PFSK-1 (cell line): ENCODE results near the gene MYL6B.

Experiments
- POLR2AphosphoS5 ChIP-seq: IDR thresholded peaks from 2 replicates; pipeline ENCODE4 v1.6.1; 2012; ENCODE audit warnings: low read depth, mild to moderate bottlenecking, control low read depth, low read length, moderate library complexity
- REST ChIP-seq, 2 experiments: IDR thresholded peaks; 2 replicates each; pipeline versions ENCODE4 v1.6.1 to v1.8.0; 2011 to 2012; ENCODE audit warnings: low read depth in 2 of 2, low read length in 2 of 2, control low read depth in 1 of 2, inconsistent platforms in 1 of 2, mild to moderate bottlenecking in 1 of 2, moderate library complexity in 1 of 2; ENCODE audit not compliant: insufficient read depth in 1 of 2
- SIN3A ChIP-seq: IDR thresholded peaks from 2 replicates; pipeline ENCODE4 v1.6.1; 2012; ENCODE audit warnings: mild to moderate bottlenecking, low read length, moderate library complexity, borderline replicate concordance; ENCODE audit not compliant: insufficient read depth
- TAF1 ChIP-seq: IDR thresholded peaks from 2 replicates; pipeline ENCODE4 v1.6.1; 2012; ENCODE audit warnings: low read length, control low read depth, borderline replicate concordance; ENCODE audit not compliant: insufficient read depth

GRCh38 chr12:56119361-56119796 is 33.0 kb upstream of the MYL6B start:
- TF ChIP-seq SIN3A (peak; percentile 77; the same call in 1 of the 2 replicates), REST (IDR thresholded peaks at IDR 0.05; ENCODE audit: insufficient read depth in 1 of 2, low read depth in 2 of 2, low read length in 2 of 2) (0 out of 4 replicates have a peak, but pooled peaks of 1 of the 2 experiments have one; percentile 24), TAF1 (0 out of 2 replicates have a peak, but pooled peaks have one; percentile 21), POLR2AphosphoS5 (peak; percentile 25; the same call in 1 of the 2 replicates)
